OCI-LY3 (cell line): ENCODE measurements around the gene RUNX2.

ENCODE experiments used
- H2AFZ ChIP-seq: fragments of 200-600, 300-600 bp; shearing (Covaris generic); 2 replicates; pipeline ENCODE4 v1.6.0; 2014; ENCODE audit warnings: antibody characterized with exemption, low read depth, low read length
- H3K27ac ChIP-seq: fragments of 200-600, 300-600 bp; sonication (generic); 2 replicates; pipeline ENCODE4 v1.5.1; 2014; ENCODE audit warnings: mild to moderate bottlenecking, low read length, moderate library complexity, mixed read lengths
- H3K27me3 ChIP-seq: fragments of 200-600, 300-600 bp; sonication (generic); 2 replicates; pipeline ENCODE4 v1.6.1; 2014; ENCODE audit warnings: low read depth, low read length, mixed read lengths
- H3K36me3 ChIP-seq: fragments of 200-600, 300-600 bp; sonication (generic); replicated peaks from 2 replicates; pipeline ENCODE3; 2014; ENCODE audit warnings: low read depth, low read length, mixed read lengths
- H3K4me1 ChIP-seq: fragments of 300-600, 200-600 bp; sonication (generic); 2 replicates; pipeline ENCODE4 v1.6.1; 2014; ENCODE audit warnings: low read length, mixed read lengths
- H3K4me2 ChIP-seq: fragments of 200-600, 300-600 bp; sonication (generic); 2 replicates; pipeline ENCODE4 v1.6.1; 2014; ENCODE audit warnings: low read length, mixed read lengths
- H3K4me3 ChIP-seq: fragments of 300-600, 200-600 bp; sonication (generic); 2 replicates; pipeline ENCODE4 v1.5.1; 2014; ENCODE audit warnings: antibody characterized with exemption, mild to moderate bottlenecking, low read length, moderate library complexity
- H3K79me2 ChIP-seq: fragments of 300-600, 200-600 bp; shearing (Covaris generic); 2 replicates; pipeline ENCODE4 v1.6.1; 2014; ENCODE audit warnings: mild to moderate bottlenecking, low read length, mixed read lengths
- H3K9ac ChIP-seq: fragments of 300-600, 200-600 bp; shearing (Covaris generic); 2 replicates; pipeline ENCODE4 v1.6.0; 2014; ENCODE audit warnings: mild to moderate bottlenecking, low read length, moderate library complexity
- H3K9me3 ChIP-seq: fragments of 200-600, 300-600 bp; shearing (Covaris generic); 2 replicates; pipeline ENCODE4 v1.6.1; 2014; ENCODE audit warnings: low read length, mixed read lengths; ENCODE audit not compliant: insufficient read depth
- H4K20me1 ChIP-seq: fragments of 200-600, 300-600 bp; sonication (generic); 2 replicates; pipeline ENCODE4 v1.6.1; 2016; ENCODE audit warnings: low read length, mixed read lengths; ENCODE audit not compliant: insufficient read depth
- EZH2phosphoT487 ChIP-seq: fragments of 200-600 bp; shearing (Covaris generic); IDR thresholded peaks from 2 replicates; pipeline ENCODE4 v1.6.1; 2018; ENCODE audit warnings: antibody characterized with exemption, mixed run types, low read depth
- TF ChIP-seq, protein P1 (sequence below): fragments of 200-600, 300-600 bp; sonication (generic); IDR thresholded peaks from 2 replicates; pipeline ENCODE4 v1.5.1; 2014; ENCODE audit warnings: antibody characterized with exemption, low read length, low read depth

The RUNX2 gene

GRCh38 chr6:45633272-45633908, 305.3 kb downstream of the RUNX2 start:
- Histone ChIP-seq H4K20me1 (no peaks in the 10 kb centered on the region), H3K9me3 (no peaks in the 10 kb centered on the region), H3K36me3 (no peaks in the 10 kb centered on the region), H3K4me1 (no peaks in the 10 kb centered on the region), H3K9ac (no peak overlapping the region), H3K79me2 (no peaks in the 10 kb centered on the region), H2AFZ (no peak overlapping the region), H3K27ac (no peak overlapping the region), H3K4me2 (no peak overlapping the region), H3K4me3 (no peak overlapping the region), H3K27me3 (peaks cover 54% of the 10 kb centered on the region)
- TF ChIP-seq, protein P1, sequence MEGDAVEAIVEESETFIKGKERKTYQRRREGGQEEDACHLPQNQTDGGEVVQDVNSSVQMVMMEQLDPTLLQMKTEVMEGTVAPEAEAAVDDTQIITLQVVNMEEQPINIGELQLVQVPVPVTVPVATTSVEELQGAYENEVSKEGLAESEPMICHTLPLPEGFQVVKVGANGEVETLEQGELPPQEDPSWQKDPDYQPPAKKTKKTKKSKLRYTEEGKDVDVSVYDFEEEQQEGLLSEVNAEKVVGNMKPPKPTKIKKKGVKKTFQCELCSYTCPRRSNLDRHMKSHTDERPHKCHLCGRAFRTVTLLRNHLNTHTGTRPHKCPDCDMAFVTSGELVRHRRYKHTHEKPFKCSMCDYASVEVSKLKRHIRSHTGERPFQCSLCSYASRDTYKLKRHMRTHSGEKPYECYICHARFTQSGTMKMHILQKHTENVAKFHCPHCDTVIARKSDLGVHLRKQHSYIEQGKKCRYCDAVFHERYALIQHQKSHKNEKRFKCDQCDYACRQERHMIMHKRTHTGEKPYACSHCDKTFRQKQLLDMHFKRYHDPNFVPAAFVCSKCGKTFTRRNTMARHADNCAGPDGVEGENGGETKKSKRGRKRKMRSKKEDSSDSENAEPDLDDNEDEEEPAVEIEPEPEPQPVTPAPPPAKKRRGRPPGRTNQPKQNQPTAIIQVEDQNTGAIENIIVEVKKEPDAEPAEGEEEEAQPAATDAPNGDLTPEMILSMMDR: no peak
- no peak for TF ChIP-seq EZH2phosphoT487

DNA sequence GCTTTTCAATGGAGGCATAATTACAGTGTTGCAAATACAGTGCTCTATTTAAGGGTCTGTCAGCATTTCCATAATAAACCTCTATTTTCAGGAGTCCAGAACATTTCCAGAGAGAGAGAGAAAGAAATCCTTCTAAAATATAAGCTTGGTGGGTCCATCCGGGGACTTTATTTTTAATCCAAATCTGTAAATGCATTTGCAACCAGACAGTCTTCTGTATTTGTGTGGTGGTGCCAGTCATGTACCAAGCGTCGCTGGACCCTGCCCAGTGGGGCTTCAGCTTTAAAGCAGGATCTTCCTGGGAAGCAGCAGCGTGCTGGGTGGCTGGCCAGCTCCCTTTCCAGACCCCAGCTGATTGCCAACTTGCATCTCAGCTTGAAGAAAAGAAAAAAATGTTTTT, 306.1 kb downstream of the RUNX2 start:
- Histone ChIP-seq H3K27me3 (peaks cover 48% of the 10 kb centered on the region), H3K4me2 (no peak overlapping the region), H3K4me1 (no peaks in the 10 kb centered on the region), H2AFZ (no peak overlapping the region), H3K4me3 (no peak overlapping the region), H3K36me3 (no peaks in the 10 kb centered on the region), H3K79me2 (no peaks in the 10 kb centered on the region), H3K9ac (no peak overlapping the region), H3K9me3 (no peaks in the 10 kb centered on the region), H3K27ac (no peak overlapping the region), H4K20me1 (no peaks in the 10 kb centered on the region)
- no peak for TF ChIP-seq EZH2phosphoT487
- TF ChIP-seq, protein P1: no peak

DNA sequence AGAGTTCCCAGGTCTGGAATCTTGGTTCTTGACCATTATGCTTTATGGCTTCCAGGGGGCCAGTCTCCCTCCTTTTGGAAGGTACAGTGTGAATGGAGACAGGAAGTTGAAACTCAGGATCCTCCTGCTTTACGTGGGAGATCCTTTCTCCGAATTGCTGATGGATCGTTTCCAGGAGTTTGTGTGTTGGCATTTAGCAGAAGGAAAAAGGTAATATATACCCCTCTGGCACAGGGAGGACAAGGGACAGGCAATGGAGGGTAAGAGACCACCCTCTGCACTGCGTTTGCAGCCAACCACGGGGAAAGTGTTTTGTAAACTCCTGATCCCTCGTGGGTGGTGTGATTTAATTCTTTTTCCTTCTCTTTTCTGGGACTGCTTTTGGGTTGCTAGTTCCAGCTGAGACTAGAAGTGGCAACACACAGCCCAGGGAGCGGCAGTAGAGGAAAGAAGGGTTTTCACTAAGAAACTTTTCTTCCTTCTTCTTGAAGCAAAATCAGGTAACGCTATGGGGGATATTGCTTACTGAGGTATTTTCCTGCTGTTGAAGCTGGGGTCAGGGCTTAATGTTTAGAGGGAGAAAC, 307.2 kb downstream of the RUNX2 start:
- peaks cover 37% of the 10 kb centered on the region for H3K27me3 ChIP-seq
- no peak overlapping the region for H3K9ac ChIP-seq
- no peak overlapping the region for H3K4me2 ChIP-seq
- TF ChIP-seq, protein P1: no peak
- no peak overlapping the region for H3K4me3 ChIP-seq
- no peaks in the 10 kb centered on the region for H3K79me2 ChIP-seq
- no peaks in the 10 kb centered on the region for H3K4me1 ChIP-seq
- no peaks in the 10 kb centered on the region for H4K20me1 ChIP-seq
- H3K9me3 ChIP-seq: no peaks in the 10 kb centered on the region
- H3K27ac ChIP-seq: no peak overlapping the region
- no peak overlapping the region for H2AFZ ChIP-seq
- no peaks in the 10 kb centered on the region for H3K36me3 ChIP-seq

DNA sequence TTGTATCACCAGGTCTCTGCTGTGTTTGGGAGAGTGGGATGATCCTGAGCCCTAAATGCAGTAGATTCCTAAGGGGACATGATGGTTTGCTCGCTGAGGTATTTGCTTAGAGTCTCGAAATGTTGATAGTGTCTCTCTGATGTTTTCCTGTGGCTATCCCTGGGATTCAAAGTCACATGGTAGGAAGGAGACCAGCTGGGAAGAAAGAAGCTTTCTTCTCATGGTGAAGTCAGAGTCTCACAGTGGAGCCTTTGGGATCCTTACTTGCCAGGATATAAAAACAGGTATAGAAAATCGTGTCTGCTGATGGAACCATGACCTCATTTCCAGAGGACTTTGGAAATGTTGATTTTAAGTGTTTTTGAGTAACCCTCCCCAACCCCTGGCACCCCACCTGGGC, 308.9 kb downstream of the RUNX2 start:
- no peaks in the 10 kb centered on the region for H3K4me1 ChIP-seq
- H3K9ac ChIP-seq: no peak overlapping the region
- no peak overlapping the region for H3K4me3 ChIP-seq
- H3K27me3 ChIP-seq: peaks cover 34% of the 10 kb centered on the region
- no peaks in the 10 kb centered on the region for H4K20me1 ChIP-seq
- H3K4me2 ChIP-seq: no peak overlapping the region
- no peaks in the 10 kb centered on the region for H3K79me2 ChIP-seq
- no peak overlapping the region for H2AFZ ChIP-seq
- H3K36me3 ChIP-seq: no peaks in the 10 kb centered on the region
- no peaks in the 10 kb centered on the region for H3K9me3 ChIP-seq
- no peak for TF ChIP-seq EZH2phosphoT487
- TF ChIP-seq, protein P1: no peak
- H3K27ac ChIP-seq: no peak overlapping the region
